GM08714 (cell line): Measurements from ENCODE around the gene C19orf12.

ENCODE experiments used
- H3K4me3 ChIP-seq: fragments of 200-500 bp; sonication (Bioruptor generic); 2 replicates; pipeline ENCODE4 v1.5.1; 2014; ENCODE audit warnings: mild to moderate bottlenecking, low read length, inconsistent platforms
- ZNF274 ChIP-seq: IDR thresholded peaks from 2 replicates; pipeline ENCODE4 v1.6.1; 2012; ENCODE audit warnings: mild to moderate bottlenecking, low read depth, low read length

Gene C19orf12

GRCh38 chr19:29695765-29696564, 19.1 kb downstream of the C19orf12 start:
- no peak for TF ChIP-seq ZNF274

GRCh38 chr19:29694669-29695627, 20.1 kb downstream of the C19orf12 start:
- H3K4me3 ChIP-seq = no peak overlapping the region
- no peak for TF ChIP-seq ZNF274

More at GRCh38 chr19:29695765-29696564, 19.1 kb downstream of the C19orf12 start:
- no peak overlapping the region for H3K4me3 ChIP-seq

- H3K4me3 ChIP-seq = no peak overlapping the region
- no peak for TF ChIP-seq ZNF274
These were observed 20.9 kb downstream of the C19orf12 start for GRCh38 chr19:29694161-29694560.

- no peak overlapping the region for H3K4me3 ChIP-seq
- no peak for TF ChIP-seq ZNF274
These were observed 24.2 kb downstream of the C19orf12 start for GRCh38 chr19:29690842-29691241.

- TF ChIP-seq ZNF274 = no peak
- H3K4me3 ChIP-seq = no peak overlapping the region
These were observed 26.9 kb downstream of the C19orf12 start for GRCh38 chr19:29687897-29688728.

GRCh38 chr19:29687244-29687896, 27.7 kb downstream of the C19orf12 start:
- H3K4me3 ChIP-seq = no peak overlapping the region
- no peak for TF ChIP-seq ZNF274

- no peak overlapping the region for H3K4me3 ChIP-seq
- no peak for TF ChIP-seq ZNF274
These were observed 28.7 kb downstream of the C19orf12 start for GRCh38 chr19:29686285-29686805.

- no peak for TF ChIP-seq ZNF274
- H3K4me3 ChIP-seq = no peak overlapping the region
These were observed 29.7 kb downstream of the C19orf12 start for GRCh38 chr19:29685326-29685725.

GRCh38 chr19:29683009-29683408, 32.1 kb downstream of the C19orf12 start:
- TF ChIP-seq ZNF274 = no peak

GRCh38 chr19:29682236-29682895, 32.7 kb downstream of the C19orf12 start:
- no peak for TF ChIP-seq ZNF274

More at GRCh38 chr19:29683009-29683408, 32.1 kb downstream of the C19orf12 start:
- no peak overlapping the region for H3K4me3 ChIP-seq

GRCh38 chr19:29681422-29682235, 33.4 kb downstream of the C19orf12 start:
- no peak overlapping the region for H3K4me3 ChIP-seq
- TF ChIP-seq ZNF274 = no peak

More at GRCh38 chr19:29682236-29682895, 32.7 kb downstream of the C19orf12 start:
- H3K4me3 ChIP-seq = no peak overlapping the region

- no peak for TF ChIP-seq ZNF274
- H3K4me3 ChIP-seq = no peak overlapping the region
These were observed 34.1 kb downstream of the C19orf12 start for GRCh38 chr19:29680937-29681336.
